ENCODE results near the gene CLIP1.

CLIP1 gene

DNA sequence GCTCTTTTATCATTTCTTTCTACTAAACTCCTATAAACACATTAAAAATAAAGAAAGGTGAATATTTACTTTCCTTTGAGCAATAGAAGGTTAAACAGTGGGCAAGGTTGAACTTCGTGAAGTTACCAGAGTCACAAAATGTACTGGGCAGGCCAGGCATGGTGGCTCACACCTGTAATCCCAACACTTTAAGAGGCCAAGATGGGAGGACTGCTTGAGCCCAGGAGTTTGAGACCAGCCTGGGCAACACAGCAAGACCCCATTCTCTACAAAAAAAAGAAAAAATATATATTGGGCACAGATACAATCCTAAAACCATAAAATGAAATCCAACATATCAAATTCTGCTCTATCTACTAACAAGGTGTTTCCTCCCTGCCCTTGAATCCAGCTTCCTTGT lies 95.5 kb downstream of the CLIP1 start:
- Histone ChIP-seq H3K27me3 (ENCODE audit: insufficient read depth, low read length, poor library complexity) (no peaks in the 10 kb centered on the region), H3K27ac (ENCODE audit: low read length) (no peak overlapping the region), H3K79me2 (ENCODE audit: insufficient read depth, low read length) (no peaks in the 10 kb centered on the region), H2AFZ (ENCODE audit: low read depth, low read length) (no peak overlapping the region), H3K4me2 (ENCODE audit: insufficient read depth, low read length) (no peak overlapping the region), H3K9ac (ENCODE audit: low read depth, low read length) (no peak overlapping the region), H3K36me3 (ENCODE audit: insufficient read depth, low read length) (peaks cover 49% of the 10 kb centered on the region), H4K20me1 (ENCODE audit: insufficient read depth, low read length) (no peaks in the 10 kb centered on the region), H3K4me1 (ENCODE audit: insufficient read depth, low read length) (no peaks in the 10 kb centered on the region; the same call in 1 of the 2 replicates), H3K9me3 (ENCODE audit: insufficient read depth, low read length, severe bottlenecking) (no peaks in the 10 kb centered on the region), H3K4me3 (ENCODE audit: low read depth in 1 of 2, low read length in 2 of 2) (no peak overlapping the region)
- TF ChIP-seq, protein P1, sequence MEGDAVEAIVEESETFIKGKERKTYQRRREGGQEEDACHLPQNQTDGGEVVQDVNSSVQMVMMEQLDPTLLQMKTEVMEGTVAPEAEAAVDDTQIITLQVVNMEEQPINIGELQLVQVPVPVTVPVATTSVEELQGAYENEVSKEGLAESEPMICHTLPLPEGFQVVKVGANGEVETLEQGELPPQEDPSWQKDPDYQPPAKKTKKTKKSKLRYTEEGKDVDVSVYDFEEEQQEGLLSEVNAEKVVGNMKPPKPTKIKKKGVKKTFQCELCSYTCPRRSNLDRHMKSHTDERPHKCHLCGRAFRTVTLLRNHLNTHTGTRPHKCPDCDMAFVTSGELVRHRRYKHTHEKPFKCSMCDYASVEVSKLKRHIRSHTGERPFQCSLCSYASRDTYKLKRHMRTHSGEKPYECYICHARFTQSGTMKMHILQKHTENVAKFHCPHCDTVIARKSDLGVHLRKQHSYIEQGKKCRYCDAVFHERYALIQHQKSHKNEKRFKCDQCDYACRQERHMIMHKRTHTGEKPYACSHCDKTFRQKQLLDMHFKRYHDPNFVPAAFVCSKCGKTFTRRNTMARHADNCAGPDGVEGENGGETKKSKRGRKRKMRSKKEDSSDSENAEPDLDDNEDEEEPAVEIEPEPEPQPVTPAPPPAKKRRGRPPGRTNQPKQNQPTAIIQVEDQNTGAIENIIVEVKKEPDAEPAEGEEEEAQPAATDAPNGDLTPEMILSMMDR (IDR thresholded peaks at IDR 0.05; ENCODE audit: borderline replicate concordance, extremely low read depth, low read length, poor library complexity, severe bottlenecking) = no peak
- no peak for TF ChIP-seq EZH2 (IDR thresholded peaks at IDR 0.05; ENCODE audit: borderline replicate concordance, low read depth, low read length, severe bottlenecking)
- ATAC-seq (ENCODE audit: insufficient read depth, low read depth) = no peak
- DNase-seq = no peak

DNA sequence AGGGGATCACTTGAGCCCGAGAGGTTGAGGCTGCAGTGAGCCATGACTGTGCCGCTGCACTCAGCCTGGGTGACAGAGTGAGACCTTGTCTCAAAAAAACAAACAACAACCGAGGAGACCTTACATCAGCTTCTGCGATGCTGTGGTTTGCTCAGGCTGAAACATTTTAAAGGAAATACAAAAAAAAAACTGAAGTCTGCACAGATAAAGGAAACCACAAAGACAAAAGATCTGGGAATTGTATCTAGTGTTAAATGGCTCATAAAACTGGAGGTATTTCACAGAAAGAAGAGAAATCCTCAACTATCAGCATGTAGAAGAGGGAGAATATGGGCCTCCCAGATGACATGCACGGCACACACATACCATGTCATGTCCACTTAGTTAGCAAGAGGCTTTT lies 95.9 kb downstream of the CLIP1 start:
- Histone ChIP-seq H4K20me1 (ENCODE audit: insufficient read depth, low read length) (no peaks in the 10 kb centered on the region), H3K4me1 (ENCODE audit: insufficient read depth, low read length) (no peaks in the 10 kb centered on the region; the same call in 1 of the 2 replicates), H3K36me3 (ENCODE audit: insufficient read depth, low read length) (peaks cover 52% of the 10 kb centered on the region), H3K79me2 (ENCODE audit: insufficient read depth, low read length) (no peaks in the 10 kb centered on the region), H3K4me2 (ENCODE audit: insufficient read depth, low read length) (no peak overlapping the region), H3K27ac (ENCODE audit: low read length) (no peak overlapping the region), H3K4me3 (ENCODE audit: low read depth in 1 of 2, low read length in 2 of 2) (no peak overlapping the region), H3K9me3 (ENCODE audit: insufficient read depth, low read length, severe bottlenecking) (no peaks in the 10 kb centered on the region), H2AFZ (ENCODE audit: low read depth, low read length) (no peak overlapping the region), H3K9ac (ENCODE audit: low read depth, low read length) (no peak overlapping the region), H3K27me3 (ENCODE audit: insufficient read depth, low read length, poor library complexity) (no peaks in the 10 kb centered on the region)
- DNase-seq (peak; percentile 16), ATAC-seq (ENCODE audit: insufficient read depth, low read depth) (peak; percentile 76)
- TF ChIP-seq EZH2 (IDR thresholded peaks at IDR 0.05; ENCODE audit: borderline replicate concordance, low read depth, low read length, severe bottlenecking) = no peak
- TF ChIP-seq, protein P1 (IDR thresholded peaks at IDR 0.05; ENCODE audit: borderline replicate concordance, extremely low read depth, low read length, poor library complexity, severe bottlenecking) = no peak

DNA sequence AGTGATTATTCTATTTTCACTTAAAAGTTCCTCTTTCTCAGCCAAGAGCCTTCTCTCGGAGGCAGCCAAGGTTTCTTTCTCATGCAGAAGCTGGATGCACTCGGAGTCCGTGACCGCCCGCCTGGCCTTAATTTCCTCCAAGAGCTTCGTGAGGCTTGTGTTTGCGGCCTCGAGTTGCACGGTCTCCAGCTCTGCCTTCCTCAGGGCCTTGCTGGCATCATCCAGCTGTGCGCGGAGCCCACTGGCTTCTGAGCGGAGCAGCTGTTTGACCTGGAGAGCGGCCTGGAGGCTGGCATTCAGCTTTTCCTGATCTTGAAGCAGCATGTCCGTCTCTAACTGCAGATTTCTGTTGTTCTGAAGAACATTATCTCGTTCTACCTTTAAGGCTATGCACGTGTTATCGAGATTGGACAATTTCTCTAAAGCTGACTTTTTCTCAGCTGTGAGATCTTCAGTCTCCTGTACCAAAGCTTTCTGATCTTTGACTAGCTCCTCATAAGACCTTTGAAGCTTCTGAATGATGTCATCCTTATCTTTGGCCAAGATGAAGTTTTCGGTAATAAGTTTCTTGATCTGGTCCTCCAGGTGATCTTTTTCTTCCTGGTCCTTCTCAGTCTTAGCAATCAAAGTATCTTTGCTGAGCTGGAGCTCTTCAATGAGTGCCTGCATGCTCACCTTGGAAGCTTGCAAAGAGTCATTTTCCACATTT lies 99.0 kb downstream of the CLIP1 start:
- H3K4me1 ChIP-seq (ENCODE audit: insufficient read depth, low read length) = no peaks in the 10 kb centered on the region; the same call in 1 of the 2 replicates
- ATAC-seq (ENCODE audit: insufficient read depth, low read depth) (no peak), DNase-seq (no peak)
- H3K4me3 ChIP-seq (ENCODE audit: low read depth in 1 of 2, low read length in 2 of 2) = no peak overlapping the region
- no peaks in the 10 kb centered on the region for H3K27me3 ChIP-seq (ENCODE audit: insufficient read depth, low read length, poor library complexity)
- H3K9ac ChIP-seq (ENCODE audit: low read depth, low read length) = no peak overlapping the region
- H3K36me3 ChIP-seq (ENCODE audit: insufficient read depth, low read length) = peaks cover 63% of the 10 kb centered on the region
- no peak overlapping the region for H2AFZ ChIP-seq (ENCODE audit: low read depth, low read length)
- TF ChIP-seq EZH2 (IDR thresholded peaks at IDR 0.05; ENCODE audit: borderline replicate concordance, low read depth, low read length, severe bottlenecking) = no peak
- no peaks in the 10 kb centered on the region for H3K9me3 ChIP-seq (ENCODE audit: insufficient read depth, low read length, severe bottlenecking)
- H3K79me2 ChIP-seq (ENCODE audit: insufficient read depth, low read length) = no peaks in the 10 kb centered on the region
- no peak overlapping the region for H3K27ac ChIP-seq (ENCODE audit: low read length)
- H3K4me2 ChIP-seq (ENCODE audit: insufficient read depth, low read length) = no peak overlapping the region
- H4K20me1 ChIP-seq (ENCODE audit: insufficient read depth, low read length) = no peaks in the 10 kb centered on the region

DNA sequence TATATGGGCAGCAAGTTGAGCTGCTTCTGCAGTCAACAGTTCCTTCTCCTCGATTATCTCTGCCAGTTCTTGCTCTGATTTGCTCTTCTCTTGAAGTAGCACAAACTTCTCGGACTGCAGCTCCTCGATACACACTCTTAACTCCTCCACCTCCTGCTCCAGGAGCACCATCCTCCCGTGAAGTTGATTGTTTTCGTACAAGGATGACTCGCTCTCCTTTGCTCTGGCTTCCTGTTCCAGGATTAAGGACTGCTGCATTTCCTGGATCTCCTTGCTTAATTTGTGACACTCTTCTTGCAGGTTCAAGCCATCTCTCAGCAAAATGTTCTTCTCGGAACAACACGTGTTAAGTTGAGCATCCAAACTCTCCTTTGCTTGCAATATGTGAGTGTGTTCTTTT lies 100.0 kb downstream of the CLIP1 start:
- Histone ChIP-seq H3K9me3 (ENCODE audit: insufficient read depth, low read length, severe bottlenecking) (no peaks in the 10 kb centered on the region), H3K4me2 (ENCODE audit: insufficient read depth, low read length) (no peak overlapping the region), H3K36me3 (ENCODE audit: insufficient read depth, low read length) (peaks cover 64% of the 10 kb centered on the region), H3K9ac (ENCODE audit: low read depth, low read length) (no peak overlapping the region), H3K27ac (ENCODE audit: low read length) (no peak overlapping the region), H2AFZ (ENCODE audit: low read depth, low read length) (no peak overlapping the region), H3K79me2 (ENCODE audit: insufficient read depth, low read length) (no peaks in the 10 kb centered on the region), H3K4me1 (ENCODE audit: insufficient read depth, low read length) (no peaks in the 10 kb centered on the region; the same call in 1 of the 2 replicates), H3K4me3 (ENCODE audit: low read depth in 1 of 2, low read length in 2 of 2) (no peak overlapping the region), H3K27me3 (ENCODE audit: insufficient read depth, low read length, poor library complexity) (no peaks in the 10 kb centered on the region), H4K20me1 (ENCODE audit: insufficient read depth, low read length) (no peaks in the 10 kb centered on the region)
- DNase-seq = no peak
- ATAC-seq (ENCODE audit: insufficient read depth, low read depth) = no peak
- TF ChIP-seq EZH2 (IDR thresholded peaks at IDR 0.05; ENCODE audit: borderline replicate concordance, low read depth, low read length, severe bottlenecking) = no peak
- TF ChIP-seq, protein P1 (IDR thresholded peaks at IDR 0.05; ENCODE audit: borderline replicate concordance, extremely low read depth, low read length, poor library complexity, severe bottlenecking) = no peak
